Spleen (tissue), 7 donors: ENCODE data around the gene FAM110A.

Source experiments
- CTCF ChIP-seq, 11 experiments: fragments of 200-600 bp in 7 of 11; fragments of 450-650 bp in 4 of 11; sonication (generic) in 4 of 11; IDR thresholded peaks in 8 of 11; conservative IDR thresholded peaks in 3 of 11; 1 replicate in 7 of 11; 2 replicates in 4 of 11; pipeline versions ENCODE4 v1.4.0 to v1.8.0; 2016 to 2021; ENCODE audit warnings: antibody characterized with exemption in 11 of 11, inconsistent platforms in 4 of 11, mild to moderate bottlenecking in 1 of 11
- POLR2AphosphoS5 ChIP-seq, 3 donors: sonication (generic); formaldehyde crosslinking; IDR thresholded peaks; one replicate each; pipeline ENCODE4 v1.5.1; 2017; ENCODE audit warnings: antibody characterized with exemption in 3 of 3
- donor health status: DM: no; HTN: no; CAD: no; lungs with moderate emphysema.
- donor health status: DM: no; HTN: no; CAD: no.
- donor health status: DM: no; HTN: no; CAD: no.

GRCh38 chr20:845941-846893 is 12.7 kb downstream of the FAM110A start:
- TF ChIP-seq CTCF (IDR thresholded peaks at IDR 0.05 in 8 of 11, conservative IDR thresholded peaks at IDR 0.05 in 3 of 11) (no peak), POLR2AphosphoS5 (IDR thresholded peaks at IDR 0.05) (no peak)
